HL-60/S4 (cell line): ENCODE data around the gene ZNF581.

ENCODE experiments used
- in situ Hi-C: fragments of 300-500 bp; cut with MboI; formaldehyde crosslinking; loops from 2 replicates; pipeline ENCODE4 v1.14.3; 2022; ENCODE audit warnings: low sequenced_read_pairs

The ZNF581 gene

DNA sequence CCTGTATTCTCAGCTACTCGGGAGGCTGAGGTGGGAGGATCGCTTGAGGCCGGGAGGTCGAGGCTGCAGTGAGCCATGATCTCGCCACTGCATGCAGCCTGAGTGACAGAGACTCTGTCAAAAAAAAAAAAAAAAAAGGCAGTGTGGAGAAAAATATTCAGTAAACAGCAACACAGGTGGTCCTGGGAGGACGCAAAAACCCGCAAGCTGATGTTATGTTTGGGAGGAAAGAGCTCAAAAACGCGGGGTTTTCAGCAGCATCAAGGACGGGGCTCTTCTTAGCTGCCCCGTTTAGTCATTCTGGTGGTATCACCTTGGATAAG lies 18.5 kb upstream of the ZNF581 start:
- in situ Hi-C loops = loop anchor here (5.0 kb wide), 1 partner anchor 108 kb away; no protein-coding TSS in a partner anchor

DNA sequence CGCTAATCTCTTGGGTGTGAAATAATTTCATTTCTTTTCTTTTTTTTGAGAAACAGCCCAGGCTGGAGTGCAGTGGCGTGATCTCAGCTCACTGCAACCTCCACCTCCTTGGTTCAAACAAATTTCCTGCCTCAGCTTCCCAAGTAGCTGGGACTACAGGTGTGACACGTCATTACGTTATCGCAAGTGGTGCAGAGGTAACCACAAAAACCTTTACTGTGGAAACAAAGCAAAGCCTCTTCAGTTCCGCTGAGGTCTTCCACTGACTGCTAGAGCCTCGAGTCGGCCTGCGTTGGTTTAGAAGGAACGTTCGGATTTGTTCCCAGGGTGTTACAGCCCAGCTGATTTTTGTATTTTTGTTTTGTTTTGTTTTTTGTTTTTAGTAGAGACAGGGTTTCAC lies 17.1 kb upstream of the ZNF581 start:
- in situ Hi-C loops = loop anchor here (5.0 kb wide), 1 partner anchor 109 kb away; no protein-coding TSS in a partner anchor

DNA sequence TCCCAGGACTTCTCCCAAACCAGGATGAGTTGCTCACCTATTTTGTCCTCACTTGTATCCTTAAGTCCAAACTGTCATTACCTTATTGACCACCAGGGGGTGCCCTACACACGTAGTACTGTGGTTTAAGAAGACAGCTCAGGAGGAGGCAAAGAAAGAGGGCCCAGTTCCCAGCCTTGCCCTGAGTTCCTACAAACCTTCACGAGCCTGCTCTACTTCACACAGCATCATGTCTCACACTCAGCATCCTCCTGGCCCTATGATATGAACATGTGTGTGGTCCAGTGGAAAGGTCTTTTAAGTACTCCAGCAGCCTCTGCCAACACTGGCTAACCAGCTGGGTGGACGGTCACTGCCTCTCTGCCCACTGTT lies 11.0 kb upstream of the ZNF581 start:
- in situ Hi-C loops = loop anchor here (10.0 kb wide), 1 partner anchor 488 kb away; the partner anchor contains the start of gene TNNT1

DNA sequence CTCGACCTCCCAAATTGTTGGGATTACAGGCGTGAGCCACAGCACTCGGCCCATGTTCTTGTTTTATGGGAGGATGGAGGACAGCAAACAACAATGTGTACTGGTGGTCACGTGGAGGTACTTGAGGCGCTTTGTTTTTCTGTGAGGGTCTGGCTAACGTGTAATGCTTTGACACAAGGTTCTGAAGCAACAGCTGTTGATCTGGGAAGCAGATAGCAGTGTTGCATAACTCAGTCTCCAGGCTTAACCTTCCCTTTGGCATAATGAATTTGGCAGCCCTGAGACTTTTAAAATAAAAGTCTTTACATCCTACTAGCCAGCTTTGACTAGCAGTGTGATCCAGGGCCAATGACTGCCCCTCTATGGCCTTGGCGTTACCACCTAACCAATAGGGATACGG lies 9.6 kb upstream of the ZNF581 start:
- in situ Hi-C loops = loop anchor here (10.0 kb wide), 1 partner anchor 489 kb away; the partner anchor contains the start of gene TNNT1

DNA sequence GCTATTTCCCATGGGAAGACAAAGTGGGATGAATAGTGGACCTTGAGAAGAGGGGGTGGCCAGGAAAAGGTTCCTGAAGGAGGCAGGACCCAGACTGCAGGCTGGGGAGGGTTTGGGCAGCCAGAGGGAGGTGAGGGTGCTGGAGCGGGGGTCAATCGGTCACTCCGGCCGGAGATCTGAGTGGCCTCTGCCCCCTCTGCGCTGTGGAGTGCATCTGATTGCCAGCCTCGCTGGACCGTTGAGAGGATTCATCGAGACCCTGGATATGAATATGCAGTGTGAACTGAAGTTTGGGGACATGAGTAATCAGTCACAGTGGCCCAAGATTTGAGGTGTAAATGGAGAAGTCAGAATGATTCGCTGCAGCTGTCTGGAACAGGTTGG lies 8.1 kb upstream of the ZNF581 start:
- in situ Hi-C loops = loop anchor here (10.0 kb wide), 1 partner anchor 491 kb away; the partner anchor contains the start of gene TNNT1

DNA sequence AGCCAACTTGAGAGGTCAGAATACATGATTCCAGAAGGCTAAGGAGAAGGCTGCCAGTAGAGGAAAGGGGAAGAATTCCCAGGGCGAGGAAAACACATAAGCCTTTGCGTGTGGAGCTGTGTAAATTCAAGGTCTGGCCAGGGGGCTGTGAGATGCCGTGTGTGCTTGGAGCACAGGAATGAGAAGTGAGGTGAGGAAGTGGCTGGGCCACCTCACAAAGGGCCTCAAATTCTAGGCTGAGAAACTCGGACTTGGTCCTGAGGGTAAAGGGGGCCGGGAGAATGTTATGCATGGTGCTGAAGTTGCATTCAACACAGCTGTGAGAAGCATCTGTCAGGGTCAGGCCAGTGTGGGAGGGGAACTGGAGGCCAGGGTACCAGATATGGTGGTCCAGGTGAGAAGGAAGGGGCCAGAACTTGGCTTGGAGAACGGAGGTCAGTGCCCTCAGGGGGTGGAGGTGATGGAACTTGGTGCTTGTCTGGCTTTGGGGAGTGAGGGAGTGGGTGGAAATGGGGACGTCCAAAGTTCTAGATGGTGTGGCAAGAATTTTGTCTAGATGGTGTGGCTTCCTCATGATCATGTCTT lies 7.5 kb upstream of the ZNF581 start:
- in situ Hi-C loops = loop anchor here (10.0 kb wide), 1 partner anchor 491 kb away; the partner anchor contains the start of gene TNNT1

DNA sequence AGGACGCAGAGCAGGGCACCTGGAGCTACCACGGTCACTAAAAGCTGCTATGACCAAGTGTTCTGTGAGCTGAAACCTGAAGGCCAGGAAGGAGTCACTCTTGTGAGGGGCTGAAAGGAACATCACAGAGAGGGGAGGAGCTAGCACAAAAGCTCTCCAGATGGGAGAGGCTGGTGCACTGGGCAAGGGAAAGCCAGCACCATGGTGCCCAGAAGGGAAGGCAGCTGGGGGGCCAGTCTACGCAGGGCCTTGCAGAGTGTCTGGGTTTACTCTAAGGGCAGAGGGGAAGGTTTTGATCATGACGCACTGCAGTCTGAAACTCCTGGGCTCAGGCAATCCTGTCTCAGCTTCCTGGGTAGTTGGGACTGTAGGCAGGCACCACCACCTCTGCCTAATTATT lies 6.7 kb upstream of the ZNF581 start:
- in situ Hi-C loops = loop anchor here (10.0 kb wide), 1 partner anchor 492 kb away; the partner anchor contains the start of gene TNNT1

DNA sequence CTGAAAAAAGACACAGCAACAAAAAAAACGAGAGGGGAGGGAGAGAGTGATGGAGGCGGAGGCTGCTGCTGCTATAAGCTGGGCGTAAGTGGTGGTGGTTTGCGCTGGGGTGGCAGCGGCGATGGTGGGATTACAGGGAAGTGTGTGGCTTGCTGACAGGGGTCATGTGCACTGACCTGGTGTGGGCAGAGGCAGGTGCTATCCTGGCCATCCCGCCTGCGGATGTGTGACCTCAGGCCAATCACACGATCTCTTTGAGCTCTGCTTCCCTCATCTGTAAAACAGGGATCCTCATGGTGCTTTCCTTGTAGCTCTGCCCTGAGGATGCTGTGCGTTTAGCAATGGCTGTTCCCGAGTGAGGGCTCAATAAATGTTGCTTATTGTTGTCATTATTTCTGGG lies 5.9 kb upstream of the ZNF581 start:
- in situ Hi-C loops = loop anchor here (10.0 kb wide), 1 partner anchor 493 kb away; the partner anchor contains the start of gene TNNT1

DNA sequence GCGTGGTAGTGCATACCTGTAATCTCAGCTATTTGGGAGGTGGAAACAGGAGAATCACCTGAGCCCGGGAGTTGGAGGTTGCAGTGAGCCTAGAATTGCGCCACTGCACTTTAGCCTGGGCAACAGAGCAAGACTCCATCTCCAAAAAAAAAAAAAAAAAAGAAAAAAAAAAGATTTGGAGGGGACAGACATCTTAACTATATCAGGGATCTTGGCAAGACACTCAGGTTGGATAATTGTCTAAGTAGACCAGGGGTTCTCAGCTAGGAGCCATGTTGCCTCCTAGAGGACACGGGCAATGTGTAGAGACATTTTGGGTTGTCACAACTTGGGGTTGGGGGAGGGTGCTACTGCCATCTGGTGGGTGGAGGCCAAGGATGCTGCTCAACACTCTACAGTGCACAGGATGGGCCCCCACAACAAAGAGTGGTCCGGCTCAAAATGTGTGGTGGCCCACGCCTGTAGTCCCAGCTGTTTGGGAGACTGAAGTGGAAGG lies 4.5 kb upstream of the ZNF581 start:
- in situ Hi-C loops = loop anchor here (10.0 kb wide), 1 partner anchor 494 kb away; the partner anchor contains the start of gene TNNT1

DNA sequence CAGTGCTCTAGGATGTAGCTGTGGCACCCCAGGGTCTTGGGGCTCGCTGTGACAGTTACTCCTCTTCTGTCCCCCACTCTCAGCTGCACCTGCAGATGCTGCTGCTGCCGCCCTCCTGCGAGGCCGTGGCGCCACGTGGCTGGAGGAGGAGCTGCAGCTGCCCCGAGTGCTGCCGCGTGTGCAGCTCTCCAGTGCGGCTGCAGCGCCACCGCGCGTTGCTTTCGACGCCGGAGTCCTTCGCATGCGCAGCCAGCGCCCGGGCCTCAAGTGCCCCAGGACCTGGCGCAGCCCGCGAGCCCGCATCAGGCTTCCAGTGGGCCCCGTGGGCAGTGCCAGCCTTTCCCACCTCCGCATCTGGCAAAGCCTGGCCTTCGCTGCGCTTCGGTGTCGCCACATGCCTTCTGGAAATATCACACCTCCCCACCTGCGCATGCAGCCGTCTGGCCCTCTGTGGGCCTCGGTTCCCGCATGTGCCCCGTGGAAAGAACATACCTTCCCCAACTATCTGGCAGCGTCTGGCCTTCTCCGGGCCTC lies 3.3 kb upstream of the ZNF581 start:
- in situ Hi-C loops = no loop called here

DNA sequence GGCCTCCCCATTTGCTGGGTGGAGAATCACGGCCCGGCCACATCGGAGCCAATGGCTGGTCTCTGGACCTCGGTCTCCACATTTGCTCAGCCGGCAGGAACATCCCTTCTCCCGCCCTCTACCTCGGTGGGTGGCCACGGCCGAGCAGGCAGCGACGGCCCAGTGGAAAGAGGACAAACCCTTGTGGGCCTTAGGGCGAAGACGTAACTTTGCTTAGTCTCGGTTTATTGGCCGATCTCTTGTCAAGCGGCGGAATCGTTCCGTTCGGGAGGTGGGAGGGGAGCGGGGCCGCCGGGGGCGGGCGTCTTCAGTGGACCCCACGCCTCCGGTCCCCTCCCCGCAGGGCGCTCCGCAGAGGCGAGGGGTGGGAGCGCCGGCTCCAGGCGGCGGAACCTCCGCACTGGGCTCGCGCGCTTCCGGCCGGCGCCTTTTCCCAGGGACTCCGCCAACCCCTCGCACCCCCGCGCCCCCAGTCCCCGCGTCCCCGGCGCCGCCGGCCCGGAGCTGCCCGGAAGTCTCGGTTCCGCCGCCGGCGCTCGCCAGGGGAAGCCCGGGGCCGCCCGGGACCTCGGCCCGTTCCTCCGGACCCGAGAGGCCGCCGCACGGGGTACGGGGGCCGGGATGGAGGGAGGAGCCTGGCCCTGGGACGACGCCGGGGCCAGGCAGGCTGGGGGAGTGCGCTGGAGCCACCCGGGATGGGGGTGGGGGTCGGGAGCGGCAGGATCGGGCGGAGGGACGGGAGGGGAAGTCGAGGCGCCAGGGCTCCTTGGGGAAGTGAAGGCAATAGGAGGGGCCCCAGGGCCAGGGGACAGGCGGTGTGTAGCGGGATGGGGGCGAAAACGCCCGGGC lies 2.6 kb upstream of the ZNF581 start, which contains the start of gene ZNF580:
TSS of gene ZNF580 (plus strand) at position 426 of the 849 bp plus-strand sequence. CDS start 1,507 bp downstream, outside the sequence.
- in situ Hi-C loops = no loop called here

DNA sequence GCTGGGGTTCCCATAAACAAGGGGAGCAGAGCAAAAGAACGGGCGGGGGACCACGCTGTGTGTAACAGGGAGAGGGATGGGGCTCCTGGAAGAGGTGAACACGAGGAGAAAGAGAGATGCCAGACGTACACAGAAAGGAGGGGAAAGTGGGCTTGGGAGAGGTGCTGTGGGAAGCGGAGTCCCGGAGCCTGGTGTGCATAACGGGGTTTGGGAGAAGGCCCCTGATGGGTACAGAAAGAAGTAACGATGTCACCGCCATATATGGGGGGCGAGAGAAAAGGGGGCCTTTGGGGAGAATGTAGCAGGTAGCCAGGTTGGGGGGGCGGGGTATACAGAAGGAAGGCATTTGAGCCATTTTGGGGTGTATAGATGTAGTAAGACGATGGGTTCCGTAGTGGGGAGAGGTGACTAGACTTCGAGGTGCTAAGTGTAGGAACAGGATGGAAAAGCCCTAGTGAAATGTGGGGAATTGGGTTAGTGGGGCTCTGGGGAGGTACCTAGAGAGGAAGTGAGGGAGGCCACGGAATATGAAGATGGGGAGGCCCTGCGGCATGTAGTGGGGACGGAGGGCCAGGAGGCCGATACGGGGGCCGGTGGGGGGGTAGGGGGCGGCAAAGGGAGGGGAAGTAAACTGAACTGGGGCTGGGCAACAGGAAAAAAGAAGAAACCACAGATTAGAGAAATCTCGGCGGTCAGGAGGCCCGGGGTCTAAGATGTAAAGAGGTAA lies 1.9 kb upstream of the ZNF581 start:
- in situ Hi-C loops = no loop called here

DNA sequence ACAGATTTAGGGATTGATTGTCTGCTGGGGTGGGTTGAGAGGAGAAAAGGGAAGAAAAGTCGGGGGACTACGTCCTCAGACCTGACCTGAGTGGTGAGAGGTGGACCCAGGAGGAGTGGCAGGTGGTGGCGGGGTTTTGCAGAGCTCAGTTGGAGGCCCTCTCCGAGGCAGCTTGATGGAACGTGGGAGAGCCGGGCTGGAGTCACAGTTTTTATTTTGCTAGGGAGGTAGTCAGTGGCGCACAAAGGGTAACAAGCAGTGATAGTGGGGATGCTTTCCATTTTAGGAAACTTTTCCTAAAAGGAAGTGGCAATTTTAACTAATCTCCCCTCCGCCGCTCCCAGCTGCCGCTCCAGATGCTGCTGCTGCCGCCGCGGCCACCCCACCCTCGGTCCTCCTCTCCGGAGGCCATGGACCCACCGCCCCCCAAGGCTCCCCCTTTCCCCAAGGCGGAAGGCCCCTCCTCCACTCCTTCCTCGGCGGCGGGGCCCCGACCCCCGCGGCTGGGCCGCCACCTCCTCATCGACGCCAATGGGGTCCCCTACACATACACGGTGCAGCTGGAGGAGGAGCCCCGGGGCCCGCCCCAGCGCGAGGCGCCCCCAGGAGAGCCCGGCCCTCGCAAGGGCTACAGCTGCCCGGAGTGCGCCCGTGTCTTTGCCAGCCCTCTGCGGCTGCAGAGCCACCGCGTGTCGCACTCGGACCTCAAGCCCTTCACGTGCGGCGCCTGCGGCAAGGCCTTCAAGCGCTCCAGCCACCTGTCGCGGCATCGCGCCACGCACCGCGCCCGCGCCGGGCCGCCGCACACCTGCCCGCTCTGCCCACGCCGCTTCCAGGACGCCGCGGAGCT lies 1.1 kb upstream of the ZNF581 start:
- in situ Hi-C loops = no loop called here

DNA sequence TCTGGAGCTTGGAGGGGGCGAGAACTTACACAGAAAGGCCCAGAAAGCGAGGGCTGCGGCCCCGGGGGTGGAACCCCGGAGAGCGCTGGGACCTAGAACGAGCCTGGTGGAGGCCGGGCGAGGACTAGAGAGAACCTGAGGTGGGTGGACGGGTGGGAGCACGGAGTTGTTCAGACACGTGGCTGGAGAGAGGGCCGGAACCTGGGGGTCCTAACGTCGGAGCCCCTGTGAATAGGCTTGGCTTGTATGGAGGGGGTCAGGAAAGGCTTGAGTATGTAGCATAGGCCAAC lies 383 bp downstream of the ZNF581 start:
- in situ Hi-C loops = no loop called here

DNA sequence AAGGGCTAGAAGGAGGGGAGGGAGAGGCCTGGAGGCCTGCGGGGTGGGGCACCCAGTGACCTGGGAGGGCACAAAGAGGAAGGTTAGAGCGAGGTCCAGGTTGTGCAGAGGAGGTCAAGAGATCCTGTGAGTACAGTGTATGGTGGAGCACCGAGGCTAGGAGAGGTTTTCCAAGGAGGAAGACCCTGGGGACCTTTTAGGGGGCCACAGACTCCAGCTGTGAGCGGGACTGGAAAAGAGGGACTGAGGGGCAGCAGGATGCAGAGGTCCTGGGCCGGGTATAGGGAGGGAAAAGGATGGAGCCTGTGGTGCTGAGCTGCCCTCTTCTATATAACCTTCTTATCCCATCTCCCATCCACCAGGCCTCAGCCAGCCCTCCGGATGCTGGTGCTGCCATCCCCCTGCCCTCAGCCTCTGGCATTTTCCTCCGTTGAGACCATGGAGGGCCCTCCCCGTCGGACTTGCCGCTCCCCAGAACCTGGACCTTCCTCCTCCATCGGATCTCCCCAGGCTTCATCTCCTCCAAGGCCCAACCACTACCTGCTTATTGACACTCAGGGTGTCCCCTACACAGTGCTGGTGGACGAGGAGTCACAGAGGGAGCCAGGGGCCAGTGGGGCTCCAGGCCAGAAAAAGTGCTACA lies 863 bp downstream of the ZNF581 start:
- in situ Hi-C loops = no loop called here

DNA sequence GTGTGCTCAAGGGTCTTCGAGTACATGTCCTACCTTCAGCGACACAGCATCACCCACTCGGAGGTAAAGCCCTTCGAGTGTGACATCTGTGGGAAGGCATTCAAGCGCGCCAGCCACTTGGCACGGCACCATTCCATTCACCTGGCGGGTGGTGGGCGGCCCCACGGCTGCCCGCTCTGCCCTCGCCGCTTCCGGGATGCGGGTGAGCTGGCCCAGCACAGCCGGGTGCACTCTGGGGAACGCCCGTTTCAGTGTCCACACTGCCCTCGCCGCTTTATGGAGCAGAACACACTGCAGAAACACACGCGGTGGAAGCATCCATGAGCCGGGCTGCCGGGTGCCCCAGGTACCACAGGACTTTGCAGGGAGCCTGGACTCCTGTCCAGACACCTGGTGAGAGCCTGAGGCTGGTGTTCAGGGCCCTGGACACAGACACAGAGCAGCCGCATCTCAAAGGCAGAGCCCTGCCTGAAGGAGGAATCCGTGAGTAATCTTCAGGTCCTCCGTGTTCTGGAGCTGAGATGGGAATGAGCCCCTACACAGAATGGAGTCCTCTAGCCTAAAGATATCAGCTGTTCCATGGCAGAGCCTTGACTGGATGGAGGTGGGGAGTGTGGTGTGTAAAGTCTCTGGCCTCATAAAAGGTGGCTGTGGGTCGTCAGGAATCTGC lies 1.5 kb downstream of the ZNF581 start:
- in situ Hi-C loops = no loop called here

DNA sequence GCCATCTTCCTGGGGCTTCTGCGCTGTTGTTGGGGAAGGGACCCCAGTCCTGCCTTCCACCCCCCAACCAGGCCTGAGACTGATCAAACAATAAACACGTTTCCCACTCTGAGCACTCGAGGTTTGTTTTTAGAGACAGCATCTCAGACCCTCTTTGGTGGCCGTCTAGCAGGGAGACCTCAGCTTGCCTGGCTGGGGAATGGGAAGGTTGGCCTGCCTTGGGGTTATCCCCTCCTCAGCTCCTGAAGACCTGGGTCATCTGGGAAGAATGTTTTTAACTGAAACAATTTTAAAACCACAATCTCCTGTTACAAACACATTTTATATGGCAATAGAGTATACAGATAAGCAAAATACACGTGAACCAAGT lies 2.0 kb downstream of the ZNF581 start:
- in situ Hi-C loops = no loop called here

DNA sequence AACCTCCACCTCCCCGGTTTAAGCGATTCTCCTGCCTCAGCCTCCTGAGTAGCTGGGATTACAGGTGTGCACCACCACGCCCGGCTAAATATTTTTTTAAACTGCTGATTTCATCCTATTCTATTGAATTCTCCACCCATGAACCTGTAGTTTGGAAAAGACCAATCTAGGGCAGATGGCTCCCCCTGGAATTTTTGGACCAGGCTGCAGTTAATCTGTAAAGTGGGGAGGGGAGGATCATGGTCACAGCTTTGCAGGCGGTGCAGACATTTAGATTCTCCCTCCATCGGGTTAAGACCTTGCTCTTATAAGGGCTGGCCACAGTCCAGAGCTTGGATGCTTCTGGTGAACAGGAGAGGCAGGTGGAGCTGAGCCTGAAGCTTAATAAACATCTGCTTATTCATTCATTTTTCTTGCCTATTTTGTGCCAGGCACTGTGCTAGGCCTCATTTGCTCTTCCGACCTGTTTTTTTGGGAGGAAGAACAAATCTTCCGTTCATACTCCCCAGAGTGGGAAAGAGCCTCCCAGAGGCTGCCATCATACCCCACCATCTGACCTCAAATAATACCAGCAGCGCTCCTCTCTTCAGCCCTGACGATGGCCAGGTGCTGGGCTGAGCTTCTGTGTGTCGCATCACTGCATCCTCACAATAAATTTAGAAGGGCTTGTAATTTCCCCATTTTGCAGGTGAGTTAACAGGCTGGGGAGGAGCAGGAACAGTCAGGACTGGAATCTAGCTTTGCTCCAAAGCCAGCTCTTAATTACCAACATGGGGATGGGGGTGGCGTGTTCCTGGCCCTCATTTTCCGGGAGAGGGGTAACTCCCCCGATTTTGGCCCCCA lies 3.7 kb downstream of the ZNF581 start:
- in situ Hi-C loops = no loop called here
